Fibroblast of skin of left quadriceps (primary cell): ENCODE measurements around the gene ABAT.
A peak's percentile ranks its signal among the peaks of the same experiment; 100 is the strongest.
"Not testable (repeated sequence)": the region's sequence is repeated elsewhere in the genome, so short reads cannot be mapped to it uniquely, and the experiment has no call there.

ENCODE experiments used
- DNase-seq, 2 experiments: peaks; one replicate each; pipeline ENCODE4 v3.0.0-alpha.2; 2013; ENCODE audit warnings: low read depth in 2 of 2

The ABAT gene

DNA sequence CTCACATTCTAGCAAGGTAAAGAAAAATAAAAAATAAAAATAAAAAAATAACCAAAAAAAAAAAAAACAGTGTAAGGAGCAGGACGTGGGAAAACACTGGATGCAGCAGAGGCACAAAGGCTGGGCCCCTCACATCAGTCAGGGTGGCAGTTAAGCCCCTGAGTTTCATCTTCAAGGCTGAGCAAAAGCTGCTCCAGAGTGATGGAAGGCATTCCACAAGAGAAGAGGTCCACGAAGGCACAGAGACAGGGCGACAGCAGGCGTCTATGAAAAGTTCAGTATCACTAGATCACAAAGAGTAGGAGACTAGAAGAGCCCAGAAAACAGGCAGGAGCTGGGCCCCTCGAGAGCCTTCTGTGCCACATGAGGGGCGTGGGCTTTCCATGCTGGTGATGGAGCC lies 111.0 kb downstream of the ABAT start:
- DNase-seq, result no peak

DNA sequence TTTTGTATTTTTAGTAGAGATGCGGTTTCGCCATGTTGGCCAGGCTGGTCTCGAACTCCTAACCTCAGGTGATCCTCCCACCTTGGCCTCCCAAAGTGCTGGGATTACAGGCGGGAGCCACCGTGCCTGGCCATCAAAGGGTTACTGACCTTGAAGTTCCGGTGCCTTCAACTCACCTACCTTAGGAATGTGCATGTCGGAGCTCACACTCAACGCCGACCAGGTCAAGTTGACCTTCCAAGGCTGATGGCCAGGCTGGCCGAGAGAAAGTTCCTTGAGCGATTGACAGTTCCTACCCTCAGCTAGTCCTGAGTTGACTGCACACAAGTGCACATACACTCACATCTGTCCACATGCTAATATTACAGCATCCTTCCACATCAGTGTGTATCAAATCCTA lies 111.9 kb downstream of the ABAT start:
- not testable (repeated sequence) for DNase-seq

DNA sequence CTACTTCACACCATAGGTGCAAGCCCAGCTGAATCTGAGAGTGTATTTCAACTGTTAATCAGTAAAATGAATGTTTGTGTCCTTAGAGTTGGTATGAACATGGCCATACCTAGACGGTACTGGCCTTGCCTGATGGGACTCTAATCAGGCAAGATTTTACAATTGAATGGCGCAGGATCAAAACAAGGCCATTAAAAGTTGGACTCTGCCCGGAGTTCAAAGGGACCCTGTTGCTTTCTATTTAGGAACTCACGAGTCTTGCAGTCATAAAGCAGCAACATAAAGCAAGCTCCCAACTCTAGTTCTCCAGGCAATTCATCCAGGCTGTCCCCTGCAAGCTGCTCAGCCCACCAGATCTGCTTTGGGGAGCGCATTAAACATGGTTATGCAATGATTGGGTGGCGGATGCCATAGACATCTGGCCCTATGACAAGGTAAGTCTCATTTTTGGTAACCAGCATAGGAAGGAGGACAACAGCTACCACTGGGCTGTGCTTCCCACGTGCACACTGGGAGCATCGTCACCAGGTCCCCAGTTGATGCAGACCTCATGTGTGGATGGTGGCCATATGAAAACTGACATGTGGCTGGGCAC lies 114.3 kb downstream of the ABAT start:
- no peak for DNase-seq

DNA sequence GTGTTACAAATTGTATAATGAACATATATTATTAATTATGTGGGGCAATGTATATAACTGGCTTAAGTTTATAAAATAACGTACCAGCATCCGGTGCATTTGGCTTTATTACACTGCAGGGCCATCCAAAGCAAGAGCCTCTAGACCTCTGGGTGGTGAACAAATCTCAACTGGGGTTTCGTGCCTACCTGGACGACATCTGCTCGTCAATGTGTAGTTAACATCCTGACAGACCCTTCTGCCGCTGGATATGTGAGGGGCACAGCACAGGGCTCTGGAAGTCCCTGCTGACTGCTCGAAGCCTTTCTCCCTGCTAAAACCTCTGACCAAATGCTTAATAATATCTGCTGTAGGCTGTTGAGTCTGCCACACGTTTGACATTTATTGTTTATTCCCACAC lies 120.7 kb downstream of the ABAT start:
- DNase-seq, result no peak

DNA sequence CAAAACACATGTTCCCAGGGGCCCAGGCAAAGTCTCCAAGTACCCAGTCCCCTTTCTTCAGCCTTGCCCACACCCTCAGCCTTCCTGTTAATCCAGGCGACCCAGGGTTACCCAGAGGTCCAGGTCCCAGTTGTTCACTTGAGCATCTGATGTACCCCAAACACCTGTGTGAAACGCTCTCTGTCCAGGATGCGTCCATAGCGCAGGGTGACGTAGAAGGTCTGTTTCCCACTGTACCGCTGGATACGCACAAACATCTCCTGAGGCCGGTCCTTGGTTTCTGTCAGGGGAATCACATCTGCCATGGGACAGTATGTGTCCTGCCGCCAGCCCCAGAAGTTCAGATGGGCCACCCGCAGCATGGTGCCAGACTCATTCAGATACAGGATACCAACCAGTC lies 121.4 kb downstream of the ABAT start:
- no peak for DNase-seq

DNA sequence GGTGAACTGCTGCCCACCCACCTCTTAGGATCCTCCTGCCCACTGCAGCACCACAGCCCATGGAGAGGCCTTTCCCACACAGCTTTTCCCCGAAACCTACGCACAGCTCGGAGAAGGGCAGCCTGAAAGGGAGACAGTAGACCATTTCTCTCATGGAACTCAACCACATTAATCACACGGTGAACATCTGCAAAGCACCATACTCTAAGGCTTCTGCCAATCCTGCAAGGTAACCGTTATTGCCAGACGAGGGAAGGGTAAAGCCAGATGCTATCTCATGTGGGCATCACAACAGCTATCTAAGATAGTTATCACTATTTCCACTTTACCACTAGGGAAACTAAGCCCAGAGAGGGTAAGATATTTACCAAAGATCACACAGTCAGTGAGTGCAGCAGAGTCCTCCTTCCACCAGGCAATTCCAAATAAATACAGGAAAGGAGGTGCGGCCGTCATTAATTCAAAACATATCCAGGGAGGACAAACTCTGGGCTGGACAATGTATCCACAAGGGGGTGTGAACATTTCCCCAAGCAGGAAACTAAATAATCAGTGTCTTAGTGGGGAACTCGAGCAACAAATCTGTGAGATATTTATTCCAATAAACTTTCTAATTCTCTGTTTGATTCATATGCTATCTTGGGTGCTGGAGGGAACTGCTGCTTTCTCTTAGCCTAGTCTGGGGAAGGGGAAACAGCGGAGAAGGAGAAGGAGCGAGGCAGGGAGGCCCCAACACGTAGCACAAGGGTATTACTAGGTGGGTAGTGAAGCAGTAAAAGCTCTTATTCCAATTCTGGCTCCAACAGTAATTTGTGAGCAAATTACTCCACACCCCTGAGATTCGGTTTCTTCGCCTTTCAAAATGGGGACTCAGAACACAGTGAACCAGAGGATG lies 122.3 kb downstream of the ABAT start:
- DNase-seq, result no peak

DNA sequence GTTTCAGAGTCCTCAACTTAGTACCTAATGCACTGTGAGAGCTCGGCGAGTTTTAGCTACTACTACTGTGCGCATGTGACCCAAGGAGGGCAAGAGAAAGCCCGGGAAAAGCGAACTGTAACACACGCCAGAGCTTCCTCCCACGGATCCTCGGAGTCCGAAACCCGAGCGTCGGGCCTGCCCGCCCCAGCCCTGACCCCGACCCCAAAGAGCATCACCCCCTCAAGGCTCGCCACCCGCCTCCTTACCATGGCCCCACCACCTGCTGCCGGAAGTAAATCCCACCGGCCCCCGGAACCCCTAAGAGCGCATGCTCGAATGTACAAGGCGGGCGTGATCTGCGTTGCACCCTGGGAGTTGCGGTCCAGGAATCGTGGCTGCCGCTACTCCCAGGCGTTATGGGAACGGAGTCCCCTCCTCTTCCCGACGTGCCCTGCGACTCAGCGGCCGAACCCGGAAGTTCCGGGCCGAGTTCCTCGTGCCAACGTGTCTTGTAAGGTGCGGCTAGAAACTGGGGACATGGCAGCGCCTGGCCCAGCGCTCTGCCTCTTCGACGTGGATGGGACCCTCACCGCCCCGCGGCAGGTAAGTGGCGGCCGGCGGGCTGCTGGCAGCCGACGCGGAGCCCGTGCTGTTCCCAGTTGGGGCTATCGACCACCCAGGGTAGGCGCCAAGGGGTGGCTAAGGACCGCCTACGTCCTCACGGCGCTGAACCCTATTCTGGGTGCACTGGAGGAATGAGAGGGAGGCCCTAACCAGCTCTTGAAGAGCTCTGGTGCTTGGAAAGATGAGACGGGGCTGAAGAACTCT lies 123.2 kb downstream of the ABAT start, which contains the start of the genes PMM2 and TMEM186:
PMM2 (plus strand) TSS at position 476 of the 810 bp plus-strand sequence; CDS start at position 520, 44 bp downstream.
TMEM186 (minus strand) TSS at position 276 of the 810 bp plus-strand sequence; CDS start at position 251, 25 bp downstream.
- DNase-seq, result peak; percentile 89 to 90

DNA sequence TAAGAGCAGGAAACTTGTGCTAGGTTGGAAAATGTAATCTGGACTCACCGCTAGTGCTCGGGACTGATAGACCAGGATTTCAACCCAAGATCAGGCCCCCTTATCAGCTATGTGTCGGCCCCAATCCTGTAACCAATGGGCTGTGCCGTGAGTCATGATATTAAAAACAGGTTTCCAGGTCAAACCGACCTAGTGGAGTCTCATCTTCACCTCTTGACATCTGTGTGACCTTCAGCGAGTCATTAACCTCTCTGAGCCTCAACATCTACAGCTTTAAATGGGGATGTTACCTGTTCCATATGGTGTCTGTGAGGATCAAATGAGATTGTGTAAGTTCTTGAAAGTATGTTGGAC lies 123.7 kb downstream of the ABAT start:
- DNase-seq, result no peak

DNA sequence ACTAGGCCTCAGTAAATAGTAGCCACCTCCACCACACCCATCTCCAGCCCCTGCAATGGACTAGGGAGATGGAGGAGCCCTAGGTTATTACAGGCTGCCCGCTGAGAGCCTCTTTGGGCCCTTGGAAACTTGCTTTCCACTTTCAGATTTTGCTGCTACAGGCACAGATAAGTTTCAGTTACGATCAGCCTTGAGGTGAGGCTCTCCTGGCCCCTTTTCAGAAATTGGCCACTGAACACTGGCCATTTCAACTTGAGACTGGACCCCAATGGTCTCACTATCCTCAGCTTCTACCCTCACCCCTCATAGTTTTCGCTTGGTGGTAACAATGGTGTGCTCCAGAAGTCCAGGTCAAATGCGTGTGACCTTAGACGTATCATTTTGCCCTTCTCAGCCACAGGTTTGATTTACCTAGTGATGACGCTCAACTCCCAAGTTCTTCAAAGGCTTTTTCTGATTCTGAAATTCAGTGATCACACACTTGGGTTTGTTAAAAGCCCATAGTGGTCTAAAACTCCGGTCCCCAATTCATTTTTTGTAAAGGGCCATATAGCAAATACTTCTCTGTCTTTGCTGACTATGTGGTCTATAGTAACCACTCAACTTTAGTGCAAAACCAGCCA lies 124.2 kb downstream of the ABAT start:
- DNase-seq, result no peak

DNA sequence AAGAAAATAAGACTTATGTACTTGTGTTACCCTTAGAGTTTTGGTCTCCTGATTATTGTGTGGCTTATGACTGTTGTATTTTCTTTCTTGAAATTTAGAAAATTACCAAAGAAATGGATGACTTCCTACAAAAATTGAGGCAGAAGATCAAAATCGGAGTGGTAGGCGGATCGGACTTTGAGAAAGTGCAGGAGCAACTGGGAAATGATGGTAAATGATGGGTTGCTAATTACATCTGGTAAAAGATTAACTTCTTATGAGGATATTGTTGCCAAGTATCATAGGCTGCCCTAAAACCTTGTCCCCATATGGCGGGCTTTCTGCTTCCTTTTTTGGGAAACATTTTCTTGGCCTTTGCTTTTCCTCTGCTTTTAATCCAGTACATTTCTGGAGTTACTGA lies 127.3 kb downstream of the ABAT start:
- no peak for DNase-seq

DNA sequence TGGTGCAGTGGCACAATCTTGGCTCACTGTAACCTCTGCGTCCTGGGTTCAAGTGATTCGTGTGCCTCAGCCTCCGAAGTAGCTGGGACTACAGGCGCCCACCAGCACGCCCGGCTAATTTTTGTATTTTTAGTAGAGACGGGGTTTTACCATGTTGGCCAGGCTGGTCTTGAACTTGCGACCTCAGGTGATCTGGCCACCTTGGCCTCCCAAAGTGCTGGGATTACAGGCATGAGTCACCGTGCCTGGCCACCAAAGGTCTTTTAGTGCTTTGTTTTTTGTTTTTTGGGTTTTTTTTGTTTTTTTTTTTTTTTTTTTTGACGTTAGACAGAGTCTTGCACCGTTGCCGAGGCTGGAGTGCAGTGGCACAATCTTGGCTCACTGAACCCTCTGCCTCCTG lies 129.3 kb downstream of the ABAT start:
- not testable (repeated sequence) for DNase-seq

DNA sequence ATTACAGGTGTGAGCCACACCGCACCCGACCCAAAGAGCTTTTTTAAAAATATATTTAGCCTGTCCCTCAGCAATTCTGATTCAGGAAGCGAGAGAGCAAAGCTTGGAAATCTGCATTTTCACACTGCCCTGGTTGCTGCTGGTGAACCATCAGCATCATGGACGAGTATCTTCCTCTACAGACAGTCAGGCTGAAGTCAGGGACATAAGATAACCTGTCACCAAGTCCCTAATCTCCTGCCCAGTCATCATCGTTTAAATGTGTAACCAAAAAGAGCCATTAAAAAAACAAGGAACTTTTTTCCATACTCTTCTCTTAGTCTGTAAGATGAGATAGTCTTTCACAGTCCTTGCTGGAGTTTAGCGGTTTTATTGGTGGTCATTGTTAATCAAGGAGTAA lies 129.9 kb downstream of the ABAT start:
- no peak for DNase-seq

DNA sequence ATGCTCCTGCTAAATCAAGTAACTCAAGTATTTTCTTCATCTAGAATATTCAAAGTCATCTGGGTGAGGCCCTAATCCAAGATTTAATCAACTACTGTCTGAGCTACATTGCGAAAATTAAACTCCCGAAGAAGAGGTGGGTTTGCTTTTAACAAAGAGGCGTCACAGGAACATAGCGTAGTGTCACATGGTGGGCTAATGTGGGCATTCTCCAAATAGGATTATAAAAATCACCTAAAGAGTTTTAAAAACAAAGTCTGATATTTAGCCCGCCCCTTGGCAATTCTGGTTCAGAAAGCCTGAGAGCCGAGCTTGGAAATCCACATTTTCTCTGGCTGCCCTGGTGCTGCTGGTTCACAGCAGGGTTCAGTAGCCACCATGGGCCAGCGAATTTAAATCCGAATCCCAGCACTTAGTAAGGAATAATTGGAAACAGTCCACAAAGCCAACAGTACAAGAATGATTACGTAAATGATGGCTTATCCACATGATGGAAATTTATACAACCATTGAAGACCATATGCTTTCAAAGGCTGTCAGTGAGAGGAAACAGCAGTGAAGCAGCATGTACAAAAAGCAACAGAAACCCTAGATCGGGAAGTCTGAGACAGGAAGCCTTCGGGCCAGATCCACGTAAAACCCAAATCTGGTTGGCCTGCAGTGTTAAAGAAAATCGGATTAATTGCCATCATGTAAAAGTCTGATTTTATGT lies 132.0 kb downstream of the ABAT start:
- DNase-seq, result no peak

DNA sequence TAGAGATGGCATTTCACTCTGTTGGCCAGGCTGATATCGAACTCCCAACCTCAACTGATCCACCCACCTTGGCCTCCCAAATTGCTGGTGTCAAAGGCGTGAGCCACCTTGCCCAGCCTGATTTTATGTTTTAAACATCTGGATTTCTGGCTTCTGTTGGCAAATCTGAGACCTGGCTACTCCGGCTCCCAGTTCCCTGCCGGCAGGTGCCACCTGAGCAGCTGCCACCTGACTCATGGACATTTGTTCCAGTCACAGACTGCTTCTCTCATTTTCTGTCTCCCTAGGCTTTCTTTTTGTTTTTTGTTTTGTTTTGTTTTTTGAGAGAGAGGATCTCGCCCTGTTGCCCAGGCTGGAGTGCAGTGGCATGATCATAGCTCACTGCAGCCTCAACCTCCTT lies 132.8 kb downstream of the ABAT start:
- DNase-seq, result no peak

DNA sequence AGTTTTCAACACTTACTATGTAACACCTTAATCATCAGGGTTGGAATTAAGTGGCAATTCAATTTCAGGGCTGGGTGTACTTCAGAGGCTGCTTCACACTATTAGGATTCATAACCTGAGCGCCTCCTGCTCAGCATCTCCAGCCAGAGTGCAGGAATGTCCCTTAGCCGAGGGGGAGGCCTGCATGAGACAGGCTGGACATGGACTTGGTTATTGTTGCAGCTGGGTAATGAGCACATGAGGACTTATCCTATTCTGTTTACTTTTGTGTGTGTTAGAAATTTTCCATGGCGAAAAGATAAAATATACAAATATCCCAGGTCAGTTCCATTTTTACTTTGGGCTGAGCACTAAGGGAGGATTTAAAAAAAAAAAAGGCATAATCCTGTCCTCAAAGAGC lies 133.6 kb downstream of the ABAT start:
- no peak for DNase-seq

DNA sequence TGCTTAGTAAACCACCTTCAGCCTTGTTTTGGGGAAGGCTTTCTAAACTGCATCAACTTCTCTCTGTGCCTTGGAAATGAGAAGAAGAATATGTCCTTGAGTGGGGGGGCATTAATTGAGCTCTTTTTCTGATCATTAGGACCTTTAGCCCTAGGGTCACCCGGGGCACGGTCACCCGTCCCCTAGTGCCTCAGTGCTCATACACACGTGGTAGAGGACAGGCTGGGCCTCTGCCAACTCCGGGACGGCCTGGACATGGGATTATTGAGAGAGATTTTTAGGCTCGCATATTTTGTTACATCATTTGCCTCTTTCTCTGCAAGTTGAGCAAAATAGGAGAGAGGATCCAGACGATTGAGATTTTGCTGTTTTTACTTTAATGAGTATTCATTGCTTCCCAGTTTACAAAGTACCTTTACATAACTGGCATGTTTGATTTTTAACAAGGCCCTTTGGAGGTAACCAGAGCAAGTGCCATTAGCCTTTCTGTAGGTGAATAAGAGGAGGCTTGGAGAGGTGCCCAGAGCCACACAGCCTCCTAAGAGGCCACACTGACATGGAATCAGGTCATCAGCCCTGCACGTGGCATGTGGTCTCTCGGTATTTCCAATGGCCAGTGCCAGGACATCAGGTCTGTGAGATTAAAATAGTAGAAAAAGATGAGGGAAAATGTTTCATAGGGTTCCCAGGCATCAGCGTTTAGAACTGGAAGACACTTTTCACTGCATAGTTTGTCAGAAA lies 134.4 kb downstream of the ABAT start:
- DNase-seq, result no peak

DNA sequence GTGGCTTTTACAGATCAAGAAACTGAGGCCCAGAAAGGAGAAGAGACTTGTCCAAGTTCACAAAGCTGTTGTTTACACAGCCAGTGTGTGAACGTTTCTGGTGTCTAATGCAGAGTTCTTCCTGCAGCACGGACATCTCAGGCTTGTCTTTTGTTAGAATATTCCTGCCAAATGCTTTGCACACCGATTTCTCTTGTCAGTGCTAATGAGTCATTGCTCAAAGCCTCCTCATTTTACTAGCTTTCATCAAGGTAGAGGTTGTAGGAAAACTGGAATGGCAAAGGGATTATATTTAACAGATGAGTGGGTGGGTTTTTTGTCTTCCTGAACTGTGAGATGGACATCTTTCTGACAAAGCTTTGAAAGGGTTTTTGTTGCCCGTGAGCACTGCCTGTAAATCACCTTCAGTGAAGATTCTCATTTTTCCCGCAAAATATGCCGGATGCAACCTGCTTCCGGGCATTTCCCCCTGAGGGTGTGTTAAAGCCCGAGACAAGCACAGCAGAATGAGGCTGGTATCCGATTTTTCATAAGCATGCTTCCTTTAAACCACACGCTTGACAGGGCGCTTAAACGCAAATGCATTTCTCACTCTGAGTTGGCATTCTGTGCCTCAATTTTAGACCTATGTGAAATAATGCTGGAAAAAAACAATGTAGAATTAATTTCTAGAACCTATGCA lies 137.9 kb downstream of the ABAT start:
- DNase-seq, result no peak

DNA sequence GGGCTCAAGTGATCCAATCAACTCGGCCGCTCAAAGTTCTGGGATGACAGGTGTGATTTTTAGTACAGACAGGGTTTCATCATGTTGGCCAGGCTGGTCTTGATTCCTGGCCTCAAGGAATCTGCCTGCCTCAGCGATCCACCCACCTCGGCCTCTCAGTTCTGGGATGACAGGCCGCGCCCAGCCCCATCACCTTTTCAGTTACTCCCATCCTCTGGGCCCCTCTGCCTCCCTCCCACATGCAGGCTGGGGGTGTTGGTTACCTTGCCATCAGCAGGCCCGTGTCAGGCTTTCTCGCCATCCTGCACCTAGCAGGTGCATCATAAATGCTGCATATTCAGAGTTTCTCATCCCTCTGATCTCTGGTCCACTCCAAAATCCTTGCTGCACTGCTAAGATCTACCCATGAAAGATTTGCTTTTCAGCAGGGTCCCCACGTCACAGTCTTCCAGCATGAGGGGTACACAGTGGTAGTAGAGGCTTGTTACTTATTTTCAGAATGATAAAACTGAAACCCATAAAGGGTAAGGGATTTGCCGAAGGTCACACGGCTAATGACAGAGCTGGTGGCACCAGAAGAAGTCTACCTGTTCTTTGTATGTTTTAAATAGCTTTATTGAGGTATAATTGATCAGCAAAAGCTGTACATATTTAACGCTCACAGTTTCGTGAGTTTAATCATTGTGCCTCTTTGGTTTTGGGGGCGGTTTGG lies 139.8 kb downstream of the ABAT start:
- no peak for DNase-seq

DNA sequence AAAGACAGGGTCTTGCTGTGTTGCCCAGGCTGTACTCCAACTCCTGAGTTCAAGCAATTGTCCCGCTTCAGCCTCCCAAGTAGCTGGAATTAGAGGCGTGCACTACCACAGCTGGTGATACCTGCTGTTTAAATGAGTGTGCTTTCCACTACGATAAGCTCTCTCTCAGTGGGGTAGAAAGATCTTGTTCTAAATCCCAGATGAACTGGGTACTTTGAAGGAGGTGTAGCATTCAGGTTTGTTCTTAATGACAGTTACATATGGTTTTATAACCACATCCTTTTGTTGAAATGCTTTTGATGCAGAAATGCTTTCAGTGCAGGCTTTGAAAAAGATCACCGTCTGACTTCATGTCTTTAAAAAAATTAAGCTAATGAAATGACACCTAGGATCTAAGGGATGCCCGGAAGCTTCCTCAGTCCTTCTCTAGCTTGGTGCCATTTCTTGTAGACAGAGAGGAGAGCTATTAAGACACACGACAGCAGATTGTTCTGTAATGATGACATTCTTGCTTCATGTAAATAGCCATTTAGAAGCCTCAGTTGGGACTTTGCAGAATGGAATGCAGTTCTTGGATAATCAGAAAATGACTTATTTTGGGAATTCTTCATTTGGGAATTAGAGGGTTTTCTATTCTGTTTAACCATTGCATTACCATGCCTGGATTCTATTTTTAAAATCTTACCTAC lies 142.7 kb downstream of the ABAT start:
- DNase-seq, result no peak
